K562 (cell line): ENCODE data around the gene DNMT1. TPM values are rescaled to one million over a fixed set of nuclear protein-coding genes. Genes with fewer than 3 reads are reported as not detected.

Source experiments
- ATAC-seq: fragments of 200-7000 bp; cut with Tn5 transposase; 3 replicates; pipeline ENCODE4 v1.9.1; 2020; ENCODE audit warnings: moderate library complexity
- BruUV-seq: library from RNA; stranded (reverse); fragments of 400-500 nt; replicated peaks from 2 replicates; lab custom pipeline; 2021; lab: Mats Ljungman, UMichigan
- CTCF ChIA-PET: fragments of 300-600 bp; formaldehyde crosslinking; extraction: SDS; loops from one replicate; lab custom pipeline; 2021; ENCODE audit warnings: low intra/inter-chr PET ratio; lab: Yijun Ruan, JAX
- POLR2A ChIA-PET: fragments of 300-600, 350-650 bp; sonication (Branson Sonifier 250); formaldehyde crosslinking; extraction: SDS; loops from one replicate; lab custom pipeline; 2021; ENCODE audit warnings: antibody characterized with exemption, inconsistent platforms; lab: Yijun Ruan, JAX
- DNase-seq, 4 experiments: peaks; one replicate each; pipeline versions ENCODE4 v3.0.0 to v3.0.0-alpha.2; 2011 to 2018; ENCODE audit warnings: low spot score in 3 of 4, mixed read lengths in 3 of 4; ENCODE audit errors: extremely low read depth in 1 of 4
- FAIRE-seq: peaks from 2 replicates; lab custom pipeline; 2011; peaks lifted over from hg19 to GRCh38; lab: Jason Lieb, UNC
- H2AFZ ChIP-seq: 2 replicates; pipeline ENCODE4 v1.6.0; 2011; ENCODE audit warnings: low read depth, low read length, control low read depth, inconsistent platforms
- H3K27ac ChIP-seq: fragments of 200-600 bp; 3 replicates; pipeline ENCODE4 v1.8.0; 2011; ENCODE audit warnings: low read depth, mild to moderate bottlenecking, control low read depth, inconsistent platforms, low read length, moderate library complexity, mixed read lengths; ENCODE audit errors: extremely low read depth
- H3K27me3 ChIP-seq, 2 experiments: fragments of 300-600 bp in 1 of 2; 2 replicates in 1 of 2; 3 replicates in 1 of 2; pipeline versions ENCODE4 v1.6.0 to v1.8.0; 2011; ENCODE audit warnings: inconsistent platforms in 2 of 2, low read length in 2 of 2, mild to moderate bottlenecking in 1 of 2, mixed read lengths in 1 of 2, moderate library complexity in 1 of 2; ENCODE audit not compliant: control insufficient read depth in 2 of 2, insufficient read depth in 2 of 2
- H3K36me3 ChIP-seq: fragments of 300-600 bp; 3 replicates; pipeline ENCODE4 v1.8.0; 2011; ENCODE audit warnings: mild to moderate bottlenecking, low read length, inconsistent platforms; ENCODE audit not compliant: control insufficient read depth, insufficient read depth
- H3K4me1 ChIP-seq, 2 experiments: fragments of 200-600 bp in 1 of 2; replicated peaks in 1 of 2; 2 replicates in 1 of 2; 3 replicates in 1 of 2; pipeline versions ENCODE4 v1.5.1 to v1.8.0; 2011; ENCODE audit warnings: inconsistent platforms in 2 of 2, low read length in 2 of 2, mild to moderate bottlenecking in 1 of 2, mixed read lengths in 1 of 2, moderate library complexity in 1 of 2; ENCODE audit not compliant: control insufficient read depth in 2 of 2, insufficient read depth in 2 of 2
- H3K4me2 ChIP-seq: 2 replicates; pipeline ENCODE4 v1.6.1; 2011; ENCODE audit warnings: low read length, control low read depth, inconsistent platforms, mixed read lengths; ENCODE audit not compliant: insufficient read depth
- H3K4me3 ChIP-seq: fragments of 200-600 bp; sonication (generic), shearing (Covaris generic); 2 replicates; pipeline ENCODE4 v1.5.1; 2016; ENCODE audit warnings: control low read depth, inconsistent platforms
- H3K79me2 ChIP-seq: fragments of 200-600 bp; 3 replicates; pipeline ENCODE4 v1.8.0; 2011; ENCODE audit warnings: low read length, inconsistent platforms; ENCODE audit not compliant: control insufficient read depth, insufficient read depth
- H3K9ac ChIP-seq, 2 experiments: 2 replicates each; pipeline versions ENCODE4 v1.6.0 to v1.6.1; 2011; ENCODE audit warnings: low read depth in 2 of 2, low read length in 2 of 2, control low read depth in 1 of 2, inconsistent platforms in 1 of 2, mild to moderate bottlenecking in 1 of 2, mixed read lengths in 1 of 2; ENCODE audit not compliant: insufficient read depth in 1 of 2
- H3K9me1 ChIP-seq: one replicate; pipeline ENCODE4 v1.6.0; 2011; ENCODE audit warnings: inconsistent platforms, mild to moderate bottlenecking, low read length, moderate library complexity; ENCODE audit not compliant: control insufficient read depth, insufficient read depth
- H3K9me3 ChIP-seq: replicated peaks from 2 replicates; pipeline ENCODE4 v1.5.1; 2011; ENCODE audit warnings: low read depth, low read length, inconsistent platforms; ENCODE audit not compliant: control insufficient read depth, insufficient read depth
- H4K20me1 ChIP-seq: replicated peaks from 2 replicates; pipeline ENCODE4 v1.6.1; 2011; ENCODE audit warnings: low read length, inconsistent platforms, mixed read lengths; ENCODE audit not compliant: control insufficient read depth, insufficient read depth
- BHLHE40 ChIP-seq: IDR thresholded peaks from 2 replicates; pipeline ENCODE4 v1.6.1; 2011; ENCODE audit warnings: low read length, improper control_type of control experiment
- BRD4 ChIP-seq: fragments of 200-600 bp; sonication (generic); IDR thresholded peaks from 2 replicates; pipeline ENCODE4 v1.6.1; 2017; ENCODE audit warnings: inconsistent platforms
- ESRRA ChIP-seq: fragments of 450-650 bp; IDR thresholded peaks from 2 replicates; pipeline ENCODE4 v1.6.1; 2014; ENCODE audit warnings: low read depth, mild to moderate bottlenecking, moderate library complexity, borderline replicate concordance
- POLR2AphosphoS2 ChIP-seq: IDR thresholded peaks from 2 replicates; pipeline ENCODE4 v1.6.1; 2012; ENCODE audit warnings: low read length, improper control_type of control experiment
- RBM14 ChIP-seq: fragments of 200-400 bp; formaldehyde crosslinking; IDR thresholded peaks from 2 replicates; pipeline ENCODE4 v1.6.1; 2018; ENCODE audit warnings: low read depth, mild to moderate bottlenecking, low read length, moderate library complexity, borderline replicate concordance; ENCODE audit not compliant: insufficient read depth
- SRF ChIP-seq, 2 experiments: fragments of 250-450, 450-650 bp in 1 of 2; sonication (Bioruptor Pico) in 1 of 2; sonication (generic) in 1 of 2; formaldehyde crosslinking; IDR thresholded peaks; 2 replicates each; pipeline versions ENCODE4 v1.5.0 to v1.5.1; 2020 to 2022; ENCODE audit warnings: mild to moderate bottlenecking in 1 of 2, missing genetic modification reagents in 1 of 2
- TCF7 ChIP-seq: sonication (generic); IDR thresholded peaks from 2 replicates; pipeline ENCODE4 v1.6.1; 2016; ENCODE audit warnings: antibody characterized with exemption, borderline replicate concordance
- ZSCAN29 ChIP-seq: fragments of 450-650 bp; IDR thresholded peaks from 2 replicates; pipeline ENCODE4 v1.6.1; 2017
- WGBS: fragments of 100-300 bp; shearing (Covaris generic); methylation state at CpG from one replicate; pipeline ENCODE4 v1.1.6; 2016; ENCODE audit warnings: low coverage, mixed read lengths; ENCODE audit not compliant: insufficient coverage; ENCODE audit errors: missing lambda C conversion rate; 5-methylcytosine and 5-hydroxymethylcytosine counted together
- in situ Hi-C: fragments of 300-500 bp; cut with MboI; formaldehyde crosslinking; loops from 4 replicates; pipeline ENCODE4 v1.15.0; 2018; ENCODE audit warnings: inconsistent platforms, mixed read lengths
- intact Hi-C: fragments of 100-400 bp; cut with micrococcal nuclease; formaldehyde crosslinking; loops from 2 replicates; pipeline ENCODE4 v1.14.2; 2022
- polyA plus RNA-seq, 8 experiments: library from polyadenylated mRNA; depleted of rRNA in 4 of 8; stranded (reverse) in 5 of 8; unstranded in 3 of 8; fragments of >200 nt; fragmentation: Nextera tagmentation in 2 of 8; fragmentation: Illumina TruSeq in 1 of 8; extraction: Ambion mirVana in 2 of 8; extraction: Trizol in 1 of 8; gene quantifications; 2 replicates each; pipeline versions ENCODE4 v1.2.1 to v1.2.3, GENCODE V29; 2011 to 2014; ENCODE audit warnings: inconsistent platforms in 1 of 8, missing spikeins in 1 of 8
- total RNA-seq, 7 experiments: library from RNA; depleted of rRNA in 6 of 7; stranded (reverse); fragments of >200 nt in 6 of 7; fragmentation: Illumina TruSeq in 2 of 7; extraction: Trizol in 2 of 7; gene quantifications; 2 replicates each; pipeline versions ENCODE4 v1.2.1 to v1.2.3, GENCODE V29; 2011 to 2021; ENCODE audit warnings: low replicate concordance in 1 of 7
- TF ChIP-seq, protein P1 (sequence below): sonication (generic); formaldehyde crosslinking; IDR thresholded peaks from 2 replicates; pipeline ENCODE4 v1.8.0; 2022; ENCODE audit warnings: missing genetic modification reagents, mild to moderate bottlenecking, borderline replicate concordance

The DNMT1 gene
- total and polyA plus RNA-seq, 9 of the 15 experiments (the other 6 are each of a cell fraction or from before 2014, with no cell fraction given) = 80.1 to 271 (median 121) TPM

- no peak for ATAC-seq
- in situ Hi-C loops = no loop called here
- no TSS peak for BruUV-seq
- no peak overlapping the region for H3K9ac ChIP-seq
- H3K27me3 ChIP-seq = peaks cover 0 to 5% of the 10 kb centered on the region in 2 experiments; a peak in 3 of 5 replicates
- WGBS = 35% methylated on average over 5 of the region's 5 CpGs
- DNase-seq = no peak
- no peaks in the 10 kb centered on the region for H3K9me1 ChIP-seq
- H3K4me1 ChIP-seq = no peaks in the 10 kb centered on the region; a peak in 1 of 5 replicates
- intact Hi-C loops = no loop called here
- H3K27ac ChIP-seq = no peak overlapping the region
- no peak overlapping the region for H3K4me2 ChIP-seq
- H3K36me3 ChIP-seq = no peaks in the 10 kb centered on the region
- H3K9me3 ChIP-seq = no peaks in the 10 kb centered on the region
- no peak overlapping the region for H2AFZ ChIP-seq
- CTCF ChIA-PET = no interaction called here
- no peak overlapping the region for H3K4me3 ChIP-seq
- no peak for TF ChIP-seq POLR2AphosphoS2
- no peak for TF ChIP-seq RBM14
- no peak for TF ChIP-seq BRD4
- TF ChIP-seq ESRRA = no peak
- TF ChIP-seq BHLHE40 = no peak
- TF ChIP-seq, protein P1, sequence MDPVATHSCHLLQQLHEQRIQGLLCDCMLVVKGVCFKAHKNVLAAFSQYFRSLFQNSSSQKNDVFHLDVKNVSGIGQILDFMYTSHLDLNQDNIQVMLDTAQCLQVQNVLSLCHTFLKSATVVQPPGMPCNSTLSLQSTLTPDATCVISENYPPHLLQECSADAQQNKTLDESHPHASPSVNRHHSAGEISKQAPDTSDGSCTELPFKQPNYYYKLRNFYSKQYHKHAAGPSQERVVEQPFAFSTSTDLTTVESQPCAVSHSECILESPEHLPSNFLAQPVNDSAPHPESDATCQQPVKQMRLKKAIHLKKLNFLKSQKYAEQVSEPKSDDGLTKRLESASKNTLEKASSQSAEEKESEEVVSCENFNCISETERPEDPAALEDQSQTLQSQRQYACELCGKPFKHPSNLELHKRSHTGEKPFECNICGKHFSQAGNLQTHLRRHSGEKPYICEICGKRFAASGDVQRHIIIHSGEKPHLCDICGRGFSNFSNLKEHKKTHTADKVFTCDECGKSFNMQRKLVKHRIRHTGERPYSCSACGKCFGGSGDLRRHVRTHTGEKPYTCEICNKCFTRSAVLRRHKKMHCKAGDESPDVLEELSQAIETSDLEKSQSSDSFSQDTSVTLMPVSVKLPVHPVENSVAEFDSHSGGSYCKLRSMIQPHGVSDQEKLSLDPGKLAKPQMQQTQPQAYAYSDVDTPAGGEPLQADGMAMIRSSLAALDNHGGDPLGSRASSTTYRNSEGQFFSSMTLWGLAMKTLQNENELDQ (CRISPR knock-in tag) = no peak
- no peak for TF ChIP-seq ZSCAN29
- TF ChIP-seq SRF (CRISPR knock-in tag; IDR thresholded peaks at IDR 0.05) = no peak
- TF ChIP-seq TCF7 = no peak
- H4K20me1 ChIP-seq = no peaks in the 10 kb centered on the region
- POLR2A ChIA-PET = interaction anchor here (1.1 to 1.3 kb wide), 3 partner anchors 9 to 31 kb away, joined by 3 to 4 read pairs (median 3); no protein-coding TSS in a partner anchor
- H3K79me2 ChIP-seq = no peaks in the 10 kb centered on the region
- FAIRE-seq = no peak
These were observed 20.0 kb upstream of the DNMT1 start for GRCh38 chr19:10214784-10215183.
